K562 (cell line): ENCODE measurements around the gene B4GALNT4. TPM values are rescaled to one million over a fixed set of nuclear protein-coding genes. Genes with fewer than 3 reads are reported as not detected.

Source experiments
- ETV6 ChIP-seq, 3 experiments: fragments of 150-350 bp in 1 of 3; sonication (generic) in 1 of 3; formaldehyde crosslinking in 1 of 3; IDR thresholded peaks; 2 replicates each; pipeline versions ENCODE4 v1.6.1 to v1.8.0; 2014 to 2022; ENCODE audit warnings: borderline replicate concordance in 2 of 3, low read depth in 2 of 3, antibody characterized with exemption in 1 of 3, low read length in 1 of 3, mild to moderate bottlenecking in 1 of 3, missing genetic modification reagents in 1 of 3
- MGA ChIP-seq: fragments of 450-650 bp; IDR thresholded peaks from 2 replicates; pipeline ENCODE4 v1.6.1; 2016; ENCODE audit warnings: mild to moderate bottlenecking, moderate library complexity
- PPARD ChIP-seq: fragments of 250-450 bp; sonication (Bioruptor Pico); IDR thresholded peaks from 2 replicates; pipeline ENCODE4 v1.8.0; 2022; ENCODE audit warnings: inconsistent platforms, mild to moderate bottlenecking, moderate library complexity
- RAD21 ChIP-seq, 2 experiments: fragments of 250-450 bp in 1 of 2; fragments of 450-650 bp in 1 of 2; sonication (Bioruptor Pico) in 1 of 2; formaldehyde crosslinking in 1 of 2; IDR thresholded peaks in 1 of 2; conservative IDR thresholded peaks in 1 of 2; 2 replicates each; pipeline versions ENCODE4 v1.4.0 to v1.8.0; 2020 to 2022; ENCODE audit warnings: mild to moderate bottlenecking in 2 of 2, moderate library complexity in 1 of 2
- SFPQ ChIP-seq: fragments of 200-400 bp; formaldehyde crosslinking; IDR thresholded peaks from 2 replicates; pipeline ENCODE4 v1.6.1; 2017; ENCODE audit warnings: mild to moderate bottlenecking, low read depth, low read length, moderate library complexity
- SMARCB1 ChIP-seq: IDR thresholded peaks from 2 replicates; pipeline ENCODE4 v1.6.1; 2011; ENCODE audit warnings: improper control_type of control experiment, low read depth; ENCODE audit not compliant: insufficient read length
- SMARCC2 ChIP-seq: fragments of 450-650 bp; IDR thresholded peaks from 2 replicates; pipeline ENCODE4 v1.6.1; 2017; ENCODE audit warnings: antibody characterized with exemption, moderate library complexity, mild to moderate bottlenecking, low read depth
- TAF7 ChIP-seq: fragments of 450-650 bp; IDR thresholded peaks from 2 replicates; pipeline ENCODE4 v1.6.1; 2016; ENCODE audit warnings: missing genetic modification characterization, missing compliant biosample characterization
- polyA plus RNA-seq, 8 experiments: library from polyadenylated mRNA; depleted of rRNA in 4 of 8; stranded (reverse) in 5 of 8; unstranded in 3 of 8; fragments of >200 nt; fragmentation: Nextera tagmentation in 2 of 8; fragmentation: Illumina TruSeq in 1 of 8; extraction: Ambion mirVana in 2 of 8; extraction: Trizol in 1 of 8; gene quantifications; 2 replicates each; pipeline versions ENCODE4 v1.2.1 to v1.2.3, GENCODE V29; 2011 to 2014; ENCODE audit warnings: inconsistent platforms in 1 of 8, missing spikeins in 1 of 8
- total RNA-seq, 7 experiments: library from RNA; depleted of rRNA in 6 of 7; stranded (reverse); fragments of >200 nt in 6 of 7; fragmentation: Illumina TruSeq in 2 of 7; extraction: Trizol in 2 of 7; gene quantifications; 2 replicates each; pipeline versions ENCODE4 v1.2.1 to v1.2.3, GENCODE V29; 2011 to 2021; ENCODE audit warnings: low replicate concordance in 1 of 7

Gene B4GALNT4
- total and polyA plus RNA-seq, 9 of the 15 experiments (the other 6 are each of a cell fraction or from before 2014, with no cell fraction given), result 0.20 to 37.1 (median 10.8) TPM; not detected in 1

- TF ChIP-seq MGA (peak; percentile 66), SMARCC2 (no peak), SMARCB1 (no peak), SFPQ (no peak), RAD21 (CRISPR knock-in tag; conservative IDR thresholded peaks at IDR 0.05 in 1 of 2, IDR thresholded peaks at IDR 0.05 in 1 of 2) (no peak), ETV6 (IDR thresholded peaks at IDR 0.05; ENCODE audit: borderline replicate concordance in 1 of 2, low read depth in 2 of 2, low read length in 1 of 2) (peak in 1 of 2 experiments; percentile 34; a peak in 1 of 4 replicates), ETV6 (CRISPR knock-in tag; IDR thresholded peaks at IDR 0.05; ENCODE audit: borderline replicate concordance) (no peak), TAF7 (tag) (peak; percentile 35; the same call in 1 of the 2 replicates), PPARD (CRISPR knock-in tag) (0 out of 2 replicates have a peak, but pooled peaks have one; percentile 38)
Measured at GRCh38 chr11:355581-356458, 13.5 kb upstream of the B4GALNT4 start (continued).
